SU-DHL-6 (cell line): Measurements from ENCODE around the gene MS4A10.

Experiments used
- H2AFZ ChIP-seq: fragments of 200-600 bp; sonication (generic); 2 replicates; pipeline ENCODE4 v1.6.1; 2014; ENCODE audit warnings: low read depth, mild to moderate bottlenecking, moderate library complexity, mixed read lengths, antibody characterized with exemption, low read length; ENCODE audit not compliant: severe bottlenecking
- H3F3A ChIP-seq: fragments of 200-600 bp; shearing (Covaris generic); 2 replicates; pipeline ENCODE4 v1.6.0; 2016; ENCODE audit warnings: antibody characterized with exemption, mild to moderate bottlenecking; ENCODE audit not compliant: insufficient read depth
- H3K27ac ChIP-seq: fragments of 200-600 bp; sonication (generic); 2 replicates; pipeline ENCODE4 v1.5.1; 2016; ENCODE audit warnings: low read depth, mild to moderate bottlenecking, low read length, moderate library complexity, mixed read lengths
- H3K27me3 ChIP-seq: fragments of 200-600 bp; sonication (generic), shearing (Covaris generic); 2 replicates; pipeline ENCODE4 v1.6.0; 2014; ENCODE audit warnings: mild to moderate bottlenecking, low read length
- H3K36me3 ChIP-seq: fragments of 200-600 bp; sonication (generic); 2 replicates; pipeline ENCODE4 v1.6.1; 2014; ENCODE audit warnings: mild to moderate bottlenecking, low read length, mixed read lengths
- H3K4me2 ChIP-seq: fragments of 300-600, 200-600 bp; shearing (Covaris generic), sonication (generic); 2 replicates; pipeline ENCODE4 v1.6.0; 2014; ENCODE audit warnings: low read length, low read depth, mild to moderate bottlenecking; ENCODE audit not compliant: poor library complexity, severe bottlenecking
- H3K4me3 ChIP-seq: fragments of 200-600 bp; sonication (generic); 2 replicates; pipeline ENCODE4 v1.5.1; 2014; ENCODE audit warnings: antibody characterized with exemption, low read length, mild to moderate bottlenecking, mixed read lengths; ENCODE audit not compliant: insufficient read depth, poor library complexity, severe bottlenecking
- H3K79me2 ChIP-seq: fragments of 200-600 bp; sonication (generic); 2 replicates; pipeline ENCODE4 v1.6.1; 2014; ENCODE audit warnings: mild to moderate bottlenecking, low read length, moderate library complexity; ENCODE audit not compliant: insufficient read depth
- H3K9ac ChIP-seq: fragments of 200-600 bp; sonication (generic); 2 replicates; pipeline ENCODE4 v1.7.0; 2014; ENCODE audit warnings: mild to moderate bottlenecking, low read length
- H3K9me2 ChIP-seq: fragments of 200-600 bp; sonication (generic); replicated peaks from 2 replicates; pipeline ENCODE4 v1.6.1; 2014; ENCODE audit warnings: low read length; ENCODE audit not compliant: insufficient read depth
- H3K9me3 ChIP-seq: fragments of 200-600 bp; sonication (generic); 2 replicates; pipeline ENCODE4 v1.6.1; 2014; ENCODE audit warnings: low read length, mixed read lengths; ENCODE audit not compliant: insufficient read depth
- H4K20me1 ChIP-seq: fragments of 200-600 bp; sonication (generic); 2 replicates; pipeline ENCODE4 v1.6.1; 2014; ENCODE audit warnings: low read depth, mild to moderate bottlenecking, antibody characterized with exemption, low read length, moderate library complexity, mixed read lengths
- EZH2phosphoT487 ChIP-seq: fragments of 200-600 bp; sonication (generic), shearing (Covaris generic); conservative IDR thresholded peaks from 2 replicates; pipeline ENCODE4 v1.6.1; 2018; ENCODE audit warnings: mild to moderate bottlenecking, antibody characterized with exemption, low read length, moderate library complexity, mixed read lengths
- TF ChIP-seq, protein P1 (sequence below): fragments of 200-600 bp; sonication (generic); IDR thresholded peaks from one replicate; pipeline ENCODE4 v1.5.1; 2017; ENCODE audit warnings: antibody characterized with exemption, mild to moderate bottlenecking, low read length, moderate library complexity; ENCODE audit not compliant: insufficient read depth, poor library complexity, severe bottlenecking

The MS4A10 gene

DNA sequence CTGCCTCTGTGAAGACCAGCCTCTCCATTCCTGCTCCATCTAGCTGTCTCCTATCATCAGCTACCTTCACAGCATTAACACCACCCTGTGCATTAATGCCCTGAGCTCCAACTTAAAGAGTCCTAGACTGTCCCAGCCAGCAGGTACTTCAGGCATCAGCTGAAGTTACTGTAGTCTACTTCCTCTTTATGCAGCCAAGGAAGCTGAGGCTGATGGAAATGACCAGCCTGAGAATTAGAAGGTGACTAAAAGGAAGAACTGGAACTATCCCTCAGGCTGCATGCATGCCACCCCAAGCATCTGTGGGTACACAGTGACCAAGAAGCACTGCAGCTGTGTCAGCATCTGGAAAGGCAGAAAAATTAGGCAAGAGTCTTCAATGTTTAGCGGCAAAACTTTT is 28.2 kb downstream of the MS4A10 start:
- TF ChIP-seq, protein P1, sequence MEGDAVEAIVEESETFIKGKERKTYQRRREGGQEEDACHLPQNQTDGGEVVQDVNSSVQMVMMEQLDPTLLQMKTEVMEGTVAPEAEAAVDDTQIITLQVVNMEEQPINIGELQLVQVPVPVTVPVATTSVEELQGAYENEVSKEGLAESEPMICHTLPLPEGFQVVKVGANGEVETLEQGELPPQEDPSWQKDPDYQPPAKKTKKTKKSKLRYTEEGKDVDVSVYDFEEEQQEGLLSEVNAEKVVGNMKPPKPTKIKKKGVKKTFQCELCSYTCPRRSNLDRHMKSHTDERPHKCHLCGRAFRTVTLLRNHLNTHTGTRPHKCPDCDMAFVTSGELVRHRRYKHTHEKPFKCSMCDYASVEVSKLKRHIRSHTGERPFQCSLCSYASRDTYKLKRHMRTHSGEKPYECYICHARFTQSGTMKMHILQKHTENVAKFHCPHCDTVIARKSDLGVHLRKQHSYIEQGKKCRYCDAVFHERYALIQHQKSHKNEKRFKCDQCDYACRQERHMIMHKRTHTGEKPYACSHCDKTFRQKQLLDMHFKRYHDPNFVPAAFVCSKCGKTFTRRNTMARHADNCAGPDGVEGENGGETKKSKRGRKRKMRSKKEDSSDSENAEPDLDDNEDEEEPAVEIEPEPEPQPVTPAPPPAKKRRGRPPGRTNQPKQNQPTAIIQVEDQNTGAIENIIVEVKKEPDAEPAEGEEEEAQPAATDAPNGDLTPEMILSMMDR, result no peak
- no peak for TF ChIP-seq EZH2phosphoT487
- Histone ChIP-seq H3K9me3 (peaks cover 7% of the 10 kb centered on the region; the same call in 1 of the 2 replicates), H3K9me2 (no peaks in the 10 kb centered on the region), H3K9ac (no peak overlapping the region), H3F3A (no peaks in the 10 kb centered on the region), H4K20me1 (no peaks in the 10 kb centered on the region), H2AFZ (no peak overlapping the region), H3K36me3 (no peaks in the 10 kb centered on the region), H3K27me3 (no peaks in the 10 kb centered on the region), H3K4me2 (no peak overlapping the region), H3K79me2 (no peaks in the 10 kb centered on the region), H3K27ac (no peak overlapping the region), H3K4me3 (no peak overlapping the region)

DNA sequence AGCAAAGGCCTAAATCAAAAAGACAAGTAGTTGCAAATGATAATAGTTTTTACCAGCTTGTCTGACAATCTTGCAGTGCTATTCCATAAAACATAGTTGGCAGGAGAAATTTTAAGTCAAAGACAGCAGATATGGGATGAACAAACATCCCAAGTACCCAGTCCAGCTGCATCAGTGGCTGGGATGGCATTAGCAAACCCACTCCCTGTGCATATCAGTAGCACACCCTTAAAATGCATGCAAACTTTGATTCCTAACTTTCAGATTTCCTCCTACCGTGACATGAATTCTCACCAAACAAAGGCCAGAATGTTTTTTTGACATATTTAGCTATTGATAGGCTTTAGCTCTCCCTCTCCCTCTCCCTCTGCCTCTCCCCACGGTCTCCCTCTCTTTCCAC is 29.0 kb downstream of the MS4A10 start:
- TF ChIP-seq EZH2phosphoT487, result no peak
- TF ChIP-seq, protein P1, result no peak
- H2AFZ ChIP-seq, result no peak overlapping the region
- H3K9ac ChIP-seq, result no peak overlapping the region
- H3F3A ChIP-seq, result no peaks in the 10 kb centered on the region
- H3K9me3 ChIP-seq, result peaks cover 7% of the 10 kb centered on the region; the same call in 1 of the 2 replicates
- H4K20me1 ChIP-seq, result no peaks in the 10 kb centered on the region
- H3K27me3 ChIP-seq, result no peaks in the 10 kb centered on the region
- no peaks in the 10 kb centered on the region for H3K36me3 ChIP-seq
- H3K79me2 ChIP-seq, result no peaks in the 10 kb centered on the region
- H3K4me2 ChIP-seq, result no peak overlapping the region
- H3K4me3 ChIP-seq, result no peak overlapping the region
- H3K27ac ChIP-seq, result no peak overlapping the region
- H3K9me2 ChIP-seq, result no peaks in the 10 kb centered on the region

DNA sequence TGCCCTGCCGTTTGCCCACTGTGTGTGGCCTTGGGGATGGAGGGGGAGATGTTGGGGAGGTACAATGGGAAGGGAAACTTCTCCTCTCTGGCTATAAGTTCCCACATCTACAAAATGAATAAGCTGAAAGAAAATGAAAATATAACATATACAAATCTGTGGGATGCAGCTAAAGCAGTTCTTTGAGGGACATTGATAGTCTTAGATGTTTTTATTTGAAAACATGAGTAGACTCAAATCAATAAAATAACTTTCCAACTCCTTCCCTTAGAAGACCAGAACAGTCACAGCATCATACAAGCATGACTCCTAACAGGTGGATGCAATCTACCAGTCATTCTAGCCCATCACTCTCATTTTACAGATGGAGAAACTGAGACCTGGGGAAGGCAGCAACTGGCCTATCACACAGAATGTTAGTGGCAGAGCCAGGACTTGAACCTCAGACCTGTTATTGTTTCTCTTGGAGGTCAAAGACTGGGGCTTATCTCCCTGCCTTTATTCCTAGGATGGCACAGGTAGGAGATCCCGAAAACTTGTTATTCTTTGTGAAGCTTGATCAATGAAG is 31.5 kb downstream of the MS4A10 start:
- Histone ChIP-seq H3F3A (no peaks in the 10 kb centered on the region), H3K4me2 (no peak overlapping the region), H4K20me1 (no peaks in the 10 kb centered on the region), H2AFZ (no peak overlapping the region), H3K79me2 (no peaks in the 10 kb centered on the region), H3K9ac (no peak overlapping the region), H3K9me3 (peaks cover 7% of the 10 kb centered on the region; the same call in 1 of the 2 replicates), H3K36me3 (no peaks in the 10 kb centered on the region), H3K27ac (no peak overlapping the region), H3K9me2 (no peaks in the 10 kb centered on the region), H3K4me3 (no peak overlapping the region), H3K27me3 (no peaks in the 10 kb centered on the region)
- TF ChIP-seq, protein P1, result no peak
- no peak for TF ChIP-seq EZH2phosphoT487
